D721Med (cell line): ENCODE measurements around the gene TMED1.

Experiments
- DNase-seq: peaks from one replicate; pipeline ENCODE4 v3.0.0; 2011; ENCODE audit warnings: low spot score; ENCODE audit not compliant: insufficient read length
- FAIRE-seq: peaks from 2 replicates; lab custom pipeline; 2011; peaks lifted over from hg19 to GRCh38; lab: Jason Lieb, UNC
- CTCF ChIP-seq: IDR thresholded peaks from 2 replicates; pipeline ENCODE4 v1.5.1; 2012; ENCODE audit warnings: mild to moderate bottlenecking, control low read depth; ENCODE audit not compliant: insufficient read depth; ENCODE audit errors: missing control alignments

Gene TMED1

GRCh38 chr19:10789866-10790265 is 46.1 kb downstream of the TMED1 start:
- TF ChIP-seq CTCF, result no peak
- DNase-seq, result no peak
- no peak for FAIRE-seq

GRCh38 chr19:10788146-10788545 is 47.9 kb downstream of the TMED1 start:
- FAIRE-seq, result no peak
- DNase-seq, result no peak
- TF ChIP-seq CTCF, result no peak

- no peak for TF ChIP-seq CTCF
- no peak for FAIRE-seq
- DNase-seq, result no peak
Measured at GRCh38 chr19:10784257-10784656, 51.8 kb downstream of the TMED1 start.

GRCh38 chr19:10782795-10783194 is 53.2 kb downstream of the TMED1 start:
- DNase-seq (no peak), FAIRE-seq (no peak)
- no peak for TF ChIP-seq CTCF
